Uterus (tissue), 4 donors: ENCODE measurements around the gene FGF14. TPM values are rescaled to one million over a fixed set of nuclear protein-coding genes. Genes with fewer than 3 reads are reported as not detected.

Source experiments
- DNase-seq, 2 donors: peaks; one replicate each; pipeline ENCODE4 v3.0.0-alpha.2; 2019 to 2020
- H3K27ac ChIP-seq, 2 donors: fragments of 200-600 bp; sonication (generic); 1 replicate in 1 of 2; 2 replicates in 1 of 2; pipeline ENCODE4 v1.5.1; 2016 to 2018
- H3K27me3 ChIP-seq, 2 donors: fragments of 200-600 bp; sonication (generic); one replicate each; pipeline ENCODE4 v1.5.1; 2018 to 2019; ENCODE audit warnings: control low read depth in 1 of 2
- H3K36me3 ChIP-seq, 2 donors: fragments of 200-600 bp; sonication (generic); one replicate each; pipeline ENCODE4 v1.5.1; 2019; ENCODE audit warnings: control low read depth in 1 of 2
- H3K4me1 ChIP-seq, 2 donors: fragments of 200-600 bp; sonication (generic); one replicate each; pipeline ENCODE4 v1.5.1; 2018 to 2019; ENCODE audit warnings: control low read depth in 1 of 2
- H3K4me3 ChIP-seq, 2 donors: fragments of 200-600 bp; sonication (generic); 1 replicate in 1 of 2; 2 replicates in 1 of 2; pipeline ENCODE4 v1.5.1; 2018 to 2019; ENCODE audit warnings: mild to moderate bottlenecking in 1 of 2
- H3K9me3 ChIP-seq, 2 donors: fragments of 200-600 bp; sonication (generic); one replicate each; pipeline ENCODE4 v1.5.1; 2019; ENCODE audit warnings: control low read depth in 1 of 2
- POLR2A ChIP-seq, 2 donors: fragments of 450-650 bp; IDR thresholded peaks; one replicate each; pipeline ENCODE4 v1.6.1; 2016; ENCODE audit warnings: antibody characterized with exemption in 2 of 2, mild to moderate bottlenecking in 1 of 2, moderate library complexity in 1 of 2
- intact Hi-C: fragments of 100-400 bp; cut with DNase I; formaldehyde crosslinking; loops from one replicate; pipeline ENCODE4 v1.15.1; 2023; ENCODE audit warnings: low total_unique reads
- total RNA-seq, 4 donors: library from RNA; depleted of rRNA in 3 of 4; stranded (reverse); fragments of >200 nt in 3 of 4; gene quantifications; one replicate each; pipeline versions ENCODE4 v1.1.0 to v1.2.4, GENCODE V29; 2014 to 2023
- TF ChIP-seq, protein P1 (sequence below), 4 experiments: fragments of 200-600 bp in 2 of 4; fragments of 450-650 bp in 2 of 4; sonication (generic) in 2 of 4; IDR thresholded peaks; one replicate each; pipeline ENCODE4 v1.5.1; 2016 to 2019; ENCODE audit warnings: antibody characterized with exemption in 4 of 4, mild to moderate bottlenecking in 2 of 4, moderate library complexity in 1 of 4
- donor health status: DM: yes; HTN: yes; CAD: no.

FGF14 gene
- total RNA-seq, 4 donors from 2014 or later: under 0.01 to 0.98 (median 0.62) TPM; not detected in 1

- intact Hi-C loops: no loop called here
- H3K27ac ChIP-seq: no peak overlapping the region
- H3K9me3 ChIP-seq: no peaks in the 10 kb centered on the region
- TF ChIP-seq POLR2A (IDR thresholded peaks at IDR 0.05): no peak
- TF ChIP-seq, protein P1, sequence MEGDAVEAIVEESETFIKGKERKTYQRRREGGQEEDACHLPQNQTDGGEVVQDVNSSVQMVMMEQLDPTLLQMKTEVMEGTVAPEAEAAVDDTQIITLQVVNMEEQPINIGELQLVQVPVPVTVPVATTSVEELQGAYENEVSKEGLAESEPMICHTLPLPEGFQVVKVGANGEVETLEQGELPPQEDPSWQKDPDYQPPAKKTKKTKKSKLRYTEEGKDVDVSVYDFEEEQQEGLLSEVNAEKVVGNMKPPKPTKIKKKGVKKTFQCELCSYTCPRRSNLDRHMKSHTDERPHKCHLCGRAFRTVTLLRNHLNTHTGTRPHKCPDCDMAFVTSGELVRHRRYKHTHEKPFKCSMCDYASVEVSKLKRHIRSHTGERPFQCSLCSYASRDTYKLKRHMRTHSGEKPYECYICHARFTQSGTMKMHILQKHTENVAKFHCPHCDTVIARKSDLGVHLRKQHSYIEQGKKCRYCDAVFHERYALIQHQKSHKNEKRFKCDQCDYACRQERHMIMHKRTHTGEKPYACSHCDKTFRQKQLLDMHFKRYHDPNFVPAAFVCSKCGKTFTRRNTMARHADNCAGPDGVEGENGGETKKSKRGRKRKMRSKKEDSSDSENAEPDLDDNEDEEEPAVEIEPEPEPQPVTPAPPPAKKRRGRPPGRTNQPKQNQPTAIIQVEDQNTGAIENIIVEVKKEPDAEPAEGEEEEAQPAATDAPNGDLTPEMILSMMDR (IDR thresholded peaks at IDR 0.05): no peak
- H3K4me3 ChIP-seq: no peak overlapping the region
- H3K4me1 ChIP-seq: no peaks in the 10 kb centered on the region
- H3K36me3 ChIP-seq: no peaks in the 10 kb centered on the region
- no peak for DNase-seq
- no peaks in the 10 kb centered on the region for H3K27me3 ChIP-seq
Observed at GRCh38 chr13:102177431-102177830, 224.4 kb downstream of the FGF14 start.

DNA sequence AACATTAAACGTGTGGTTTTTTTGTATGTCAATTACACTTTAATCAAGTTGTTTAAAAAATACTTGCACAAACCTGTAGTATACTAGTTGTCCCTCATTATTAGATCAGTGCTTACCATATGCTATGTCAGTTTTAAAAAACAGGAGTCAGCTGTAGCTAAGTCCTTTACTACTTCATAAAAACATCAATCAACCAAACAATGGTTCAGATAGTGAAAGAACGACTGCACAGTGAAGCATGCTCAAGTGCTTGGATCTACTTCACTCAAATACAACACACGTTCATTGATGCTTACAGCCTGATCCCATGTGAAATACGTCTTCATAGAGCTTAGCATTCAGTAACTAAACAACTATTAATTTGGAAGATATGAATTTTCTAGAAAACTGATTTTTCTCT lies 225.0 kb downstream of the FGF14 start:
- no peak for DNase-seq
- no peak for TF ChIP-seq POLR2A (IDR thresholded peaks at IDR 0.05)
- TF ChIP-seq, protein P1 (IDR thresholded peaks at IDR 0.05): no peak
- intact Hi-C loops: no loop called here
- Histone ChIP-seq H3K4me1 (no peaks in the 10 kb centered on the region), H3K27me3 (no peaks in the 10 kb centered on the region), H3K4me3 (no peak overlapping the region), H3K9me3 (no peaks in the 10 kb centered on the region), H3K27ac (no peak overlapping the region), H3K36me3 (no peaks in the 10 kb centered on the region)

DNA sequence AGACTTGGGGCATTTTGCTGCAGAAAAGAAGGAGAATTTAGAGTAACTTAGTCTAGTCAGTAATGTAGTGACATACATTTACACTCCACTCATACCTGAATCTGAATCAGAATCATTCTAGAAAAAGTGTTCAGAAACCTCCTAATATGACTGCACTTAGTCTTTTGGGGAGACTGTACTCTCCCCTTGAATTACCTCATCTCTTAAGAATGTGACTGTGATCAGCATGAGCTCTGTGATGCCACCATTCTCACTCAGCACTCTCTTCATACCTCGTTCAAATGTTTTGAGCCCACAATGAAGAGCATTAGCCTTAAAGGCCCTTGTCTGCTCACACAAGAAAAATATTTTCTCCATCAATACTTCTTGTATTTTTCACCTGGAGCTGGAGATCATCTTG lies 229.4 kb downstream of the FGF14 start:
- TF ChIP-seq, protein P1 (IDR thresholded peaks at IDR 0.05): no peak
- TF ChIP-seq POLR2A (IDR thresholded peaks at IDR 0.05): no peak
- H3K36me3 ChIP-seq: no peaks in the 10 kb centered on the region
- no peak for DNase-seq
- H3K9me3 ChIP-seq: no peaks in the 10 kb centered on the region
- H3K4me1 ChIP-seq: no peaks in the 10 kb centered on the region
- intact Hi-C loops: no loop called here
- no peak overlapping the region for H3K4me3 ChIP-seq
- H3K27ac ChIP-seq: no peak overlapping the region
- H3K27me3 ChIP-seq: no peaks in the 10 kb centered on the region

GRCh38 chr13:102170305-102170704 lies 231.5 kb downstream of the FGF14 start:
- H3K9me3 ChIP-seq: no peaks in the 10 kb centered on the region
- intact Hi-C loops: no loop called here
- no peak for TF ChIP-seq POLR2A (IDR thresholded peaks at IDR 0.05)
- TF ChIP-seq, protein P1 (IDR thresholded peaks at IDR 0.05): no peak
- H3K36me3 ChIP-seq: no peaks in the 10 kb centered on the region
- no peak for DNase-seq
- no peak overlapping the region for H3K27ac ChIP-seq
- H3K4me1 ChIP-seq: no peaks in the 10 kb centered on the region
- H3K4me3 ChIP-seq: no peak overlapping the region
- no peaks in the 10 kb centered on the region for H3K27me3 ChIP-seq

DNA sequence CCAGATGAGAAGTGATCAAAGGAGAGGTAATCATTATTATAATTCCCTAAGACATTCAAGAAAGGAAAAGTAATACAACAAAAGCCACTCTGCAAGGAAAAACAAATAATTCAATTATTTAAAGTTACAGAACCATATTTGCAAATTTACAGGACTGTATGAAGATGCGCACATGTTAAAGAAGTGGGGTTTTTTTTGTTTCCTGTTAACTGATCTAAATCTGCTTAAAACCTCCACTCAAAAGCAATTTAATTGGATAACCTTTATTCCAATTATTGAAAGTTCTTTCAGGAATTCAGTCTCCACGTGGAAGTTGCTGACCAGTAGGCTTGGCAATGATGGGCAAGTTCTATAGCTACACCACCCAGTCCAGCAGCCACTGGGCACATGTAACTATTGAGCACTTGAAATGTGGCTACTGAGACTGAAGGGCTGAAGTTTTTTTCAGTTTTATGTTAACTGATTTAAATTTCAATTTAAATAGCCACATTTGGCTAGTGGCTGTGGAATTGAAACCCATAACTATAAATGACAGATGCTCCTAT lies 232.3 kb downstream of the FGF14 start:
- Histone ChIP-seq H3K9me3 (no peaks in the 10 kb centered on the region), H3K4me3 (no peak overlapping the region), H3K27ac (no peak overlapping the region), H3K4me1 (no peaks in the 10 kb centered on the region), H3K36me3 (no peaks in the 10 kb centered on the region), H3K27me3 (no peaks in the 10 kb centered on the region)
- DNase-seq: no peak
- no peak for TF ChIP-seq POLR2A (IDR thresholded peaks at IDR 0.05)
- TF ChIP-seq, protein P1 (IDR thresholded peaks at IDR 0.05): no peak
- intact Hi-C loops: no loop called here
